Effector memory CD4-positive, alpha-beta T cell (primary cell): ENCODE measurements around the gene FOXP1.

Experiments
- DNase-seq, 3 donors: peaks; one replicate each; pipeline ENCODE4 v3.0.0-alpha.2; 2020
- H3K27ac ChIP-seq: 2 replicates; pipeline ENCODE4 v1.7.0; 2013; ENCODE audit warnings: mild to moderate bottlenecking, low read length, moderate library complexity; ENCODE audit not compliant: insufficient read depth, poor library complexity, severe bottlenecking
- H3K27me3 ChIP-seq: replicated peaks from 2 replicates; pipeline ENCODE4 v1.7.0; 2013; ENCODE audit warnings: mild to moderate bottlenecking, low read length; ENCODE audit not compliant: insufficient read depth, control insufficient read depth, poor library complexity, severe bottlenecking
- H3K36me3 ChIP-seq: 2 replicates; pipeline ENCODE4 v1.7.0; 2013; ENCODE audit warnings: mild to moderate bottlenecking, low read length, moderate library complexity; ENCODE audit not compliant: control insufficient read depth, insufficient read depth
- H3K4me1 ChIP-seq: 2 replicates; pipeline ENCODE4 v1.7.0; 2013; ENCODE audit warnings: low read length, mild to moderate bottlenecking; ENCODE audit not compliant: control insufficient read depth, insufficient read depth, poor library complexity, severe bottlenecking
- H3K4me3 ChIP-seq: 2 replicates; pipeline ENCODE4 v1.7.0; 2013; ENCODE audit warnings: low read length, low read depth, mild to moderate bottlenecking; ENCODE audit not compliant: insufficient read depth, poor library complexity, severe bottlenecking
- H3K9me3 ChIP-seq: 2 replicates; pipeline ENCODE4 v1.7.0; 2013; ENCODE audit warnings: mild to moderate bottlenecking, low read length, moderate library complexity; ENCODE audit not compliant: control insufficient read depth

FOXP1 gene

GRCh38 chr3:71166339-71167240 is 416.9 kb downstream of the FOXP1 start:
- H3K27ac ChIP-seq = no peak overlapping the region
- DNase-seq = no peak
- no peaks in the 10 kb centered on the region for H3K9me3 ChIP-seq
- H3K4me1 ChIP-seq = no peaks in the 10 kb centered on the region
- H3K27me3 ChIP-seq = no peaks in the 10 kb centered on the region
- H3K36me3 ChIP-seq = peaks cover 9% of the 10 kb centered on the region
- no peak overlapping the region for H3K4me3 ChIP-seq

- no peaks in the 10 kb centered on the region for H3K9me3 ChIP-seq
- no peak for DNase-seq
- no peaks in the 10 kb centered on the region for H3K4me1 ChIP-seq
- no peak overlapping the region for H3K27ac ChIP-seq
- H3K36me3 ChIP-seq = peaks cover 9% of the 10 kb centered on the region
- H3K27me3 ChIP-seq = no peaks in the 10 kb centered on the region
- H3K4me3 ChIP-seq = no peak overlapping the region
Observed at GRCh38 chr3:71164881-71165280, 418.6 kb downstream of the FOXP1 start.

- no peak overlapping the region for H3K27ac ChIP-seq
- H3K4me1 ChIP-seq = no peaks in the 10 kb centered on the region
- no peaks in the 10 kb centered on the region for H3K27me3 ChIP-seq
- H3K9me3 ChIP-seq = no peaks in the 10 kb centered on the region
- H3K4me3 ChIP-seq = no peak overlapping the region
- DNase-seq = no peak
- peaks cover 9% of the 10 kb centered on the region for H3K36me3 ChIP-seq
Observed at GRCh38 chr3:71163198-71163918, 420.2 kb downstream of the FOXP1 start.

- Histone ChIP-seq H3K27ac (no peak overlapping the region), H3K4me1 (no peaks in the 10 kb centered on the region), H3K27me3 (no peaks in the 10 kb centered on the region), H3K4me3 (no peak overlapping the region), H3K9me3 (no peaks in the 10 kb centered on the region), H3K36me3 (peaks cover 9% of the 10 kb centered on the region)
- no peak for DNase-seq
Observed at GRCh38 chr3:71162221-71162620, 421.3 kb downstream of the FOXP1 start.

GRCh38 chr3:71160785-71161546 is 422.6 kb downstream of the FOXP1 start:
- H3K4me3 ChIP-seq = no peak overlapping the region
- H3K27me3 ChIP-seq = no peaks in the 10 kb centered on the region
- no peaks in the 10 kb centered on the region for H3K4me1 ChIP-seq
- H3K27ac ChIP-seq = no peak overlapping the region
- no peaks in the 10 kb centered on the region for H3K9me3 ChIP-seq
- DNase-seq = no peak
- no peaks in the 10 kb centered on the region for H3K36me3 ChIP-seq

- peaks cover 2% of the 10 kb centered on the region for H3K4me1 ChIP-seq
- H3K4me3 ChIP-seq = no peak overlapping the region
- H3K36me3 ChIP-seq = no peaks in the 10 kb centered on the region
- no peak overlapping the region for H3K27ac ChIP-seq
- no peak for DNase-seq
- no peaks in the 10 kb centered on the region for H3K27me3 ChIP-seq
- H3K9me3 ChIP-seq = no peaks in the 10 kb centered on the region
Observed at GRCh38 chr3:71156062-71156665, 427.4 kb downstream of the FOXP1 start.

GRCh38 chr3:71154846-71155245 is 428.7 kb downstream of the FOXP1 start:
- Histone ChIP-seq H3K36me3 (no peaks in the 10 kb centered on the region), H3K4me1 (peaks cover 9% of the 10 kb centered on the region), H3K27ac (no peak overlapping the region), H3K9me3 (no peaks in the 10 kb centered on the region), H3K4me3 (no peak overlapping the region), H3K27me3 (no peaks in the 10 kb centered on the region)
- no peak for DNase-seq

GRCh38 chr3:71153713-71154112 is 429.8 kb downstream of the FOXP1 start:
- no peak overlapping the region for H3K4me3 ChIP-seq
- H3K27me3 ChIP-seq = no peaks in the 10 kb centered on the region
- DNase-seq = no peak
- no peak overlapping the region for H3K27ac ChIP-seq
- H3K9me3 ChIP-seq = no peaks in the 10 kb centered on the region
- peaks cover 10% of the 10 kb centered on the region for H3K4me1 ChIP-seq
- no peaks in the 10 kb centered on the region for H3K36me3 ChIP-seq

GRCh38 chr3:71152892-71153265 is 430.6 kb downstream of the FOXP1 start:
- Histone ChIP-seq H3K27me3 (no peaks in the 10 kb centered on the region), H3K4me1 (peaks cover 10% of the 10 kb centered on the region), H3K4me3 (no peak overlapping the region), H3K9me3 (no peaks in the 10 kb centered on the region), H3K36me3 (no peaks in the 10 kb centered on the region), H3K27ac (no peak overlapping the region)
- no peak for DNase-seq
